HepG2 (cell line): ENCODE data around the gene TMEM170B. TPM values are rescaled to one million over a fixed set of nuclear protein-coding genes. Genes with fewer than 3 reads are reported as not detected.

Experiments used
- ASH2L ChIP-seq: fragments of 300-600, 200-600 bp; sonication (generic); IDR thresholded peaks from 2 replicates; pipeline ENCODE4 v1.7.0; 2017; ENCODE audit warnings: low read depth, mild to moderate bottlenecking, moderate library complexity, mixed read lengths, low read length; ENCODE audit not compliant: insufficient read length
- BORCS8-MEF2B ChIP-seq: sonication (generic); formaldehyde crosslinking; IDR thresholded peaks from 2 replicates; pipeline ENCODE4 v1.8.0; 2022; ENCODE audit warnings: mild to moderate bottlenecking, missing genetic modification reagents
- BRCA1 ChIP-seq: sonication (generic); formaldehyde crosslinking; IDR thresholded peaks from 2 replicates; pipeline ENCODE4 v1.4.0; 2020; ENCODE audit warnings: missing genetic modification reagents
- BRD4 ChIP-seq: sonication (generic); formaldehyde crosslinking; IDR thresholded peaks from 2 replicates; pipeline ENCODE4 v1.4.0; 2020; ENCODE audit warnings: missing genetic modification reagents
- CSRNP2 ChIP-seq: sonication (generic); formaldehyde crosslinking; conservative IDR thresholded peaks from 2 replicates; pipeline ENCODE4 v1.8.0; 2022; ENCODE audit warnings: low read depth, missing genetic modification reagents
- HDAC2 ChIP-seq: sonication (generic); formaldehyde crosslinking; IDR thresholded peaks from 2 replicates; pipeline ENCODE4 v1.4.0; 2020; ENCODE audit warnings: missing genetic modification reagents
- MAFF ChIP-seq: IDR thresholded peaks from 2 replicates; pipeline ENCODE4 v1.6.1; 2011; ENCODE audit warnings: low read depth, low read length, improper control_type of control experiment
- MAFK ChIP-seq, 2 experiments: IDR thresholded peaks in 1 of 2; conservative IDR thresholded peaks in 1 of 2; 2 replicates each; pipeline ENCODE4 v1.6.1; 2011; ENCODE audit warnings: improper control_type of control experiment in 2 of 2, low read length in 2 of 2
- MEIS2 ChIP-seq: sonication (generic); formaldehyde crosslinking; IDR thresholded peaks from 2 replicates; pipeline ENCODE4 v1.9.0; 2021; ENCODE audit warnings: mild to moderate bottlenecking, missing genetic modification reagents
- MIER3 ChIP-seq: IDR thresholded peaks from 2 replicates; pipeline ENCODE4 v1.6.1; 2016; ENCODE audit warnings: missing compliant biosample characterization, borderline replicate concordance
- NCOR1 ChIP-seq: fragments of 200-600 bp; sonication (generic); IDR thresholded peaks from 2 replicates; pipeline ENCODE4 v1.7.0; 2017; ENCODE audit warnings: antibody characterized with exemption, low read length, borderline replicate concordance
- NFYC ChIP-seq: IDR thresholded peaks from 2 replicates; pipeline ENCODE4 v1.6.1; 2016; ENCODE audit warnings: missing genetic modification reagents, missing compliant biosample characterization
- RBFOX2 ChIP-seq: fragments of 200-400 bp; formaldehyde crosslinking; IDR thresholded peaks from 2 replicates; pipeline ENCODE4 v1.6.1; 2017; ENCODE audit warnings: low read depth, mild to moderate bottlenecking, low read length
- RBM22 ChIP-seq: fragments of 200-400 bp; formaldehyde crosslinking; optimal IDR thresholded peaks from 2 replicates; pipeline ENCODE3; 2017; ENCODE audit warnings: mild to moderate bottlenecking, low read length, moderate library complexity
- SRF ChIP-seq: IDR thresholded peaks from 2 replicates; pipeline ENCODE4 v1.6.1; 2011; ENCODE audit warnings: mild to moderate bottlenecking, low read depth, low read length, moderate library complexity
- TFDP2 ChIP-seq: sonication (generic); formaldehyde crosslinking; IDR thresholded peaks from 2 replicates; pipeline ENCODE4 v1.4.0; 2020; ENCODE audit warnings: missing genetic modification reagents
- THYN1 ChIP-seq: sonication (generic); formaldehyde crosslinking; IDR thresholded peaks from 2 replicates; pipeline ENCODE4 v1.8.1; 2023; ENCODE audit warnings: low read depth, mild to moderate bottlenecking, moderate library complexity, missing genetic modification reagents, borderline replicate concordance
- ZBTB25 ChIP-seq: IDR thresholded peaks from 2 replicates; pipeline ENCODE4 v1.6.1; 2018; ENCODE audit warnings: missing genetic modification reagents
- ZBTB38 ChIP-seq: sonication (generic); formaldehyde crosslinking; IDR thresholded peaks from 2 replicates; pipeline ENCODE4 v1.5.1; 2020; ENCODE audit warnings: mild to moderate bottlenecking, missing genetic modification reagents
- ZKSCAN5 ChIP-seq: sonication (generic); formaldehyde crosslinking; IDR thresholded peaks from 2 replicates; pipeline ENCODE4 v1.5.1; 2020; ENCODE audit warnings: mild to moderate bottlenecking, missing genetic modification reagents
- ZNF343 ChIP-seq: sonication (generic); formaldehyde crosslinking; IDR thresholded peaks from 2 replicates; pipeline ENCODE4 v1.4.0; 2020; ENCODE audit warnings: mild to moderate bottlenecking, missing genetic modification reagents
- ZNF503 ChIP-seq: sonication (generic); formaldehyde crosslinking; IDR thresholded peaks from 2 replicates; pipeline ENCODE4 v1.4.0; 2020; ENCODE audit warnings: missing genetic modification reagents
- ZNF546 ChIP-seq: sonication (generic); formaldehyde crosslinking; conservative IDR thresholded peaks from 2 replicates; pipeline ENCODE4 v1.8.1; 2023; ENCODE audit warnings: mild to moderate bottlenecking, missing genetic modification reagents
- ZNF570 ChIP-seq: sonication (generic); formaldehyde crosslinking; IDR thresholded peaks from 2 replicates; pipeline ENCODE4 v1.4.0; 2020; ENCODE audit warnings: mild to moderate bottlenecking, missing genetic modification reagents, borderline replicate concordance
- ZNF607 ChIP-seq: sonication (generic); formaldehyde crosslinking; IDR thresholded peaks from 2 replicates; pipeline ENCODE4 v1.5.1; 2020; ENCODE audit warnings: missing genetic modification reagents, mild to moderate bottlenecking, borderline replicate concordance
- ZNF766 ChIP-seq: sonication (generic); formaldehyde crosslinking; IDR thresholded peaks from 2 replicates; pipeline ENCODE4 v1.5.0; 2020; ENCODE audit warnings: missing genetic modification reagents, borderline replicate concordance
- polyA plus RNA-seq, 8 experiments: library from polyadenylated mRNA; depleted of rRNA in 3 of 8; stranded (reverse) in 7 of 8; unstranded in 1 of 8; fragments of >200 nt; fragmentation: Illumina TruSeq in 4 of 8; extraction: Trizol in 4 of 8; gene quantifications; 2 replicates each; pipeline versions ENCODE4 v1.2.1 to v1.2.3, GENCODE V29; 2011 to 2016; ENCODE audit warnings: low read depth in 4 of 8, missing spikeins in 1 of 8, mixed read lengths in 1 of 8; ENCODE audit not compliant: insufficient read depth in 1 of 8
- total RNA-seq, 5 experiments: library from RNA; depleted of rRNA; stranded (reverse); fragments of >200 nt; fragmentation: Illumina TruSeq; extraction: Trizol; gene quantifications; 2 replicates each; pipeline ENCODE4 v1.2.3, GENCODE V29; 2016; ENCODE audit warnings: low read depth in 1 of 5

The TMEM170B gene
- total and polyA plus RNA-seq, 2 of the 13 experiments (the other 11 are each of a cell fraction or from before 2014, with no cell fraction given), result 3.3 to 9.4 TPM

- TF ChIP-seq TFDP2 (CRISPR knock-in tag) (no peak), MIER3 (peak; percentile 79; the same call in 1 of the 2 replicates), RBM22 (no peak), NCOR1 (no peak), THYN1 (CRISPR knock-in tag) (no peak), ZNF570 (CRISPR knock-in tag) (no peak), ZBTB38 (CRISPR knock-in tag) (0 out of 2 replicates have a peak, but pooled peaks have one; percentile 45), BRD4 (CRISPR knock-in tag) (no peak), MAFK (conservative IDR thresholded peaks at IDR 0.05 in 1 of 2, IDR thresholded peaks at IDR 0.05 in 1 of 2; ENCODE audit: low read length in 2 of 2) (no peak), BRCA1 (CRISPR knock-in tag) (no peak), ZBTB25 (CRISPR knock-in tag) (0 out of 2 replicates have a peak, but pooled peaks have one; percentile 25), MEIS2 (no peak), NFYC (no peak), ZKSCAN5 (CRISPR knock-in tag) (no peak), BORCS8-MEF2B (CRISPR knock-in tag) (no peak), RBFOX2 (no peak), CSRNP2 (CRISPR knock-in tag) (no peak), ZNF607 (no peak), ZNF343 (CRISPR knock-in tag) (no peak), ZNF546 (CRISPR knock-in tag) (no peak), HDAC2 (CRISPR knock-in tag) (no peak; the same call in 1 of the 2 replicates), ZNF766 (no peak), SRF (no peak), MAFF (no peak), ZNF503 (no peak), ASH2L (no peak)
These were observed 38.0 kb downstream of the TMEM170B start (continued) for GRCh38 chr6:11575408-11576033.
